Mesenchymal stem cell (in vitro differentiated cells and primary cell): ENCODE measurements around the gene DNAH2.

ENCODE experiments used
- DNase-seq: peaks from one replicate; pipeline ENCODE4 v3.0.0-alpha.2; 2013
- H2AFZ ChIP-seq: one replicate; pipeline ENCODE4 v1.6.1; 2013; ENCODE audit warnings: low read depth, mild to moderate bottlenecking, control low read depth, inconsistent platforms, low read length, moderate library complexity
- H2AK5ac ChIP-seq: 2 replicates; pipeline ENCODE4 v1.6.1; 2013; ENCODE audit warnings: low read length, moderate library complexity, mild to moderate bottlenecking, inconsistent platforms; ENCODE audit not compliant: severe bottlenecking
- H2BK120ac ChIP-seq: one replicate; pipeline ENCODE4 v1.6.1; 2013; ENCODE audit warnings: low read depth, mild to moderate bottlenecking, inconsistent platforms, low read length, moderate library complexity
- H2BK12ac ChIP-seq, 2 experiments: one replicate each; pipeline ENCODE4 v1.6.1; 2013; ENCODE audit warnings: inconsistent platforms in 2 of 2, low read length in 2 of 2, mild to moderate bottlenecking in 2 of 2, moderate library complexity in 2 of 2, control low read depth in 1 of 2
- H2BK15ac ChIP-seq: one replicate; pipeline ENCODE4 v1.6.1; 2013; ENCODE audit warnings: mild to moderate bottlenecking, low read depth, inconsistent platforms; ENCODE audit not compliant: poor library complexity, severe bottlenecking
- H2BK5ac ChIP-seq: 2 replicates; pipeline ENCODE4 v1.6.1; 2013; ENCODE audit warnings: low read depth, mild to moderate bottlenecking, low read length, control low read depth, inconsistent platforms; ENCODE audit not compliant: poor library complexity, severe bottlenecking
- H3K14ac ChIP-seq, 2 experiments: one replicate each; pipeline ENCODE4 v1.6.1; 2013; ENCODE audit warnings: inconsistent platforms in 2 of 2, low read length in 2 of 2, control low read depth in 1 of 2, mild to moderate bottlenecking in 1 of 2, moderate library complexity in 1 of 2
- H3K18ac ChIP-seq, 2 experiments: one replicate each; pipeline ENCODE4 v1.6.1; 2013; ENCODE audit warnings: inconsistent platforms in 2 of 2, low read length in 2 of 2, control low read depth in 1 of 2, low read depth in 1 of 2, mild to moderate bottlenecking in 1 of 2
- H3K23ac ChIP-seq, 2 experiments: one replicate each; pipeline ENCODE4 v1.6.1; 2013; ENCODE audit warnings: inconsistent platforms in 2 of 2, low read length in 2 of 2, mild to moderate bottlenecking in 2 of 2, moderate library complexity in 2 of 2, control low read depth in 1 of 2
- H3K27ac ChIP-seq: 2 replicates; pipeline ENCODE4 v1.5.1; 2013; ENCODE audit warnings: mild to moderate bottlenecking, moderate library complexity, low read length, control low read depth, inconsistent platforms; ENCODE audit not compliant: poor library complexity, severe bottlenecking
- H3K27me3 ChIP-seq, 2 experiments: 2 replicates each; pipeline versions ENCODE4 v1.6.1 to v1.7.0; 2013; ENCODE audit warnings: low read length in 2 of 2, mild to moderate bottlenecking in 2 of 2, moderate library complexity in 2 of 2, control low read depth in 1 of 2, inconsistent platforms in 1 of 2; ENCODE audit not compliant: control insufficient read depth in 1 of 2, insufficient read depth in 1 of 2
- H3K36me3 ChIP-seq, 2 experiments: 2 replicates each; pipeline versions ENCODE4 v1.6.1 to v1.7.0; 2013; ENCODE audit warnings: low read length in 2 of 2, control low read depth in 1 of 2, inconsistent platforms in 1 of 2, low read depth in 1 of 2, mild to moderate bottlenecking in 1 of 2; ENCODE audit not compliant: insufficient read depth in 2 of 2, control insufficient read depth in 1 of 2
- H3K4ac ChIP-seq, 2 experiments: one replicate each; pipeline ENCODE4 v1.6.1; 2013; ENCODE audit warnings: inconsistent platforms in 2 of 2, low read length in 2 of 2, mild to moderate bottlenecking in 2 of 2, moderate library complexity in 2 of 2, control low read depth in 1 of 2, low read depth in 1 of 2
- H3K4me1 ChIP-seq: 2 replicates; pipeline ENCODE4 v1.6.1; 2013; ENCODE audit warnings: low read depth, low read length, control low read depth; ENCODE audit not compliant: control insufficient read depth, insufficient read depth
- H3K4me2 ChIP-seq: 2 replicates; pipeline ENCODE4 v1.6.1; 2013; ENCODE audit warnings: low read length, mild to moderate bottlenecking, inconsistent platforms; ENCODE audit not compliant: poor library complexity, severe bottlenecking
- H3K4me3 ChIP-seq, 2 experiments: 2 replicates each; pipeline versions ENCODE4 v1.5.1 to v1.7.0; 2013; ENCODE audit warnings: low read length in 2 of 2, mild to moderate bottlenecking in 2 of 2, control low read depth in 1 of 2, low read depth in 1 of 2; ENCODE audit not compliant: insufficient read depth in 1 of 2
- H3K79me1 ChIP-seq: replicated peaks from 2 replicates; pipeline ENCODE4 v1.6.1; 2013; ENCODE audit warnings: mild to moderate bottlenecking, control low read depth, low read length, inconsistent platforms; ENCODE audit not compliant: poor library complexity, severe bottlenecking
- H3K9ac ChIP-seq: 2 replicates; pipeline ENCODE4 v1.7.0; 2013; ENCODE audit warnings: mild to moderate bottlenecking, low read length, moderate library complexity
- H3K9me3 ChIP-seq: 2 replicates; pipeline ENCODE4 v1.7.0; 2013; ENCODE audit warnings: mild to moderate bottlenecking, low read length; ENCODE audit not compliant: control insufficient read depth
- H4K8ac ChIP-seq: one replicate; pipeline ENCODE4 v1.6.1; 2013; ENCODE audit warnings: inconsistent platforms, mild to moderate bottlenecking, low read length, moderate library complexity
- H4K91ac ChIP-seq: one replicate; pipeline ENCODE4 v1.6.1; 2013; ENCODE audit warnings: mild to moderate bottlenecking, low read length, inconsistent platforms
- WGBS: methylation state at CpG from one replicate; pipeline ENCODE4 v1.1.7; 2013; ENCODE audit warnings: mixed read lengths; 5-methylcytosine and 5-hydroxymethylcytosine counted together

Gene DNAH2

GRCh38 chr17:7864995-7865650 is 147.6 kb downstream of the DNAH2 start:
- no peak overlapping the region for H3K14ac ChIP-seq
- H3K79me1 ChIP-seq: peaks cover 37% of the 10 kb centered on the region
- no peak overlapping the region for H2BK15ac ChIP-seq
- no peak overlapping the region for H2BK120ac ChIP-seq
- no peak overlapping the region for H4K91ac ChIP-seq
- no peak overlapping the region for H2BK12ac ChIP-seq
- H3K9me3 ChIP-seq: no peaks in the 10 kb centered on the region
- H2AK5ac ChIP-seq: no peak overlapping the region
- peaks cover 3 to 35% of the 10 kb centered on the region in 2 experiments for H3K36me3 ChIP-seq
- WGBS: 97% methylated on average over 4 of the region's 5 CpGs
- no peak overlapping the region for H2BK5ac ChIP-seq
- H3K18ac ChIP-seq: no peak overlapping the region
- no peak overlapping the region for H3K4ac ChIP-seq
- no peaks in the 10 kb centered on the region for H3K4me1 ChIP-seq
- no peak overlapping the region for H3K27ac ChIP-seq
- H3K4me2 ChIP-seq: no peak overlapping the region
- no peaks in the 10 kb centered on the region for H3K27me3 ChIP-seq
- no peak overlapping the region for H2AFZ ChIP-seq
- H3K23ac ChIP-seq: no peak overlapping the region
- H3K4me3 ChIP-seq: no peak overlapping the region
- no peak for DNase-seq
- no peak overlapping the region for H4K8ac ChIP-seq
- H3K9ac ChIP-seq: no peak overlapping the region

GRCh38 chr17:7867881-7868329 is 150.4 kb downstream of the DNAH2 start:
- Histone ChIP-seq H3K9me3 (no peaks in the 10 kb centered on the region), H2BK120ac (no peak overlapping the region), H2BK12ac (no peak overlapping the region), H4K8ac (no peak overlapping the region), H3K23ac (no peak overlapping the region), H3K79me1 (peaks cover 19% of the 10 kb centered on the region), H3K4ac (no peak overlapping the region), H2AK5ac (no peak overlapping the region), H3K36me3 (peaks cover 5 to 20% of the 10 kb centered on the region in 2 experiments), H2AFZ (no peak overlapping the region), H2BK15ac (no peak overlapping the region), H3K27ac (no peak overlapping the region), H3K18ac (no peak overlapping the region), H4K91ac (no peak overlapping the region), H3K9ac (no peak overlapping the region), H2BK5ac (no peak overlapping the region), H3K4me1 (no peaks in the 10 kb centered on the region), H3K4me2 (no peak overlapping the region), H3K14ac (no peak overlapping the region), H3K4me3 (no peak overlapping the region), H3K27me3 (no peaks in the 10 kb centered on the region)
- WGBS: 96% methylated on average over 5 of the region's 5 CpGs
- no peak for DNase-seq

GRCh38 chr17:7873051-7873450 is 155.5 kb downstream of the DNAH2 start:
- Histone ChIP-seq H3K4me3 (no peak overlapping the region), H2BK15ac (no peak overlapping the region), H2BK120ac (no peak overlapping the region), H3K36me3 (peaks cover 3 to 41% of the 10 kb centered on the region in 2 experiments), H3K79me1 (peaks cover 12% of the 10 kb centered on the region), H3K14ac (no peak overlapping the region), H3K27ac (no peak overlapping the region), H3K9ac (no peak overlapping the region), H4K91ac (no peak overlapping the region), H4K8ac (no peak overlapping the region), H3K4me1 (no peaks in the 10 kb centered on the region), H2AFZ (no peak overlapping the region), H2AK5ac (no peak overlapping the region), H2BK5ac (no peak overlapping the region), H3K27me3 (no peaks in the 10 kb centered on the region), H3K4me2 (no peak overlapping the region), H3K23ac (no peak overlapping the region), H2BK12ac (no peak overlapping the region), H3K9me3 (no peaks in the 10 kb centered on the region), H3K4ac (no peak overlapping the region), H3K18ac (no peak overlapping the region)
- 83% methylated on average over 4 of the region's 4 CpGs for WGBS
- DNase-seq: peak; percentile 59

- Histone ChIP-seq H3K27me3 (no peaks in the 10 kb centered on the region), H3K4me3 (no peak overlapping the region), H4K8ac (no peak overlapping the region), H3K9ac (no peak overlapping the region), H3K14ac (no peak overlapping the region), H3K9me3 (no peaks in the 10 kb centered on the region), H2BK12ac (no peak overlapping the region), H3K23ac (no peak overlapping the region), H2AFZ (no peak overlapping the region), H2AK5ac (no peak overlapping the region), H2BK120ac (no peak overlapping the region), H3K4me2 (no peak overlapping the region), H3K36me3 (peaks cover 3 to 63% of the 10 kb centered on the region in 2 experiments), H4K91ac (no peak overlapping the region), H3K79me1 (peaks cover 17% of the 10 kb centered on the region), H3K18ac (no peak overlapping the region), H3K4me1 (peaks cover 2% of the 10 kb centered on the region), H3K4ac (no peak overlapping the region), H2BK15ac (no peak overlapping the region), H2BK5ac (no peak overlapping the region), H3K27ac (no peak overlapping the region)
- no peak for DNase-seq
- WGBS: 100% methylated on average over 1 of the region's 2 CpGs
These were observed 158.3 kb downstream of the DNAH2 start for GRCh38 chr17:7875804-7876370.
